Smooth muscle cell (in vitro differentiated cells): ENCODE results near the gene PTGER2. TPM values are rescaled to one million over a fixed set of nuclear protein-coding genes. Genes with fewer than 3 reads are reported as not detected.

Source experiments
- DNase-seq: peaks from one replicate; lab custom pipeline; 2025; ENCODE audit not compliant: unreplicated experiment; lab: John Stamatoyannopoulos, UW
- H2AFZ ChIP-seq: fragments of 200-600 bp; sonication (generic); 2 replicates; pipeline ENCODE4 v1.6.0; 2016; ENCODE audit warnings: antibody characterized with exemption, low read depth, mild to moderate bottlenecking
- H3F3A ChIP-seq: fragments of 200-600 bp; sonication (generic); 2 replicates; pipeline ENCODE4 v1.6.0; 2017; ENCODE audit warnings: antibody characterized with exemption, low read depth
- H3K27ac ChIP-seq: fragments of 200-600 bp; sonication (generic); 2 replicates; pipeline ENCODE4 v1.5.1; 2016; ENCODE audit warnings: low read depth, mild to moderate bottlenecking
- H3K27me3 ChIP-seq: fragments of 200-600 bp; sonication (generic); 2 replicates; pipeline ENCODE4 v1.6.1; 2016; ENCODE audit warnings: low read depth, mild to moderate bottlenecking
- H3K36me3 ChIP-seq: fragments of 200-600 bp; sonication (generic); 2 replicates; pipeline ENCODE4 v1.5.1; 2016; ENCODE audit warnings: low read depth
- H3K4me1 ChIP-seq: fragments of 200-600 bp; sonication (generic); 2 replicates; pipeline ENCODE4 v1.5.1; 2016; ENCODE audit warnings: low read depth
- H3K4me2 ChIP-seq: fragments of 200-600 bp; sonication (generic); 2 replicates; pipeline ENCODE4 v1.6.0; 2016; ENCODE audit warnings: mild to moderate bottlenecking
- H3K4me3 ChIP-seq: fragments of 200-600 bp; sonication (generic); 2 replicates; pipeline ENCODE4 v1.5.1; 2016; ENCODE audit warnings: mild to moderate bottlenecking
- H3K79me2 ChIP-seq: fragments of 200-600 bp; sonication (generic); 2 replicates; pipeline ENCODE4 v1.6.0; 2016; ENCODE audit warnings: low read depth, mild to moderate bottlenecking
- H3K9ac ChIP-seq: fragments of 200-600 bp; sonication (generic); 2 replicates; pipeline ENCODE4 v1.6.0; 2016; ENCODE audit warnings: low read depth
- H3K9me3 ChIP-seq: fragments of 200-600 bp; sonication (generic); replicated peaks from 2 replicates; pipeline ENCODE4 v1.5.1; 2016; ENCODE audit warnings: low read depth
- H4K20me1 ChIP-seq: fragments of 200-600 bp; sonication (generic); 2 replicates; pipeline ENCODE4 v1.6.0; 2016; ENCODE audit warnings: low read depth
- CTCF ChIP-seq: fragments of 200-600 bp; sonication (generic); IDR thresholded peaks from 2 replicates; pipeline ENCODE4 v1.5.1; 2017; ENCODE audit warnings: borderline replicate concordance, mild to moderate bottlenecking, antibody characterized with exemption; ENCODE audit not compliant: insufficient read depth, poor library complexity, severe bottlenecking
- WGBS: methylation state at CpG from one replicate; pipeline ENCODE4 v1.1.7; 2016; ENCODE audit warnings: low lambda C conversion rate; 5-methylcytosine and 5-hydroxymethylcytosine counted together
- polyA plus RNA-seq: library from polyadenylated mRNA; unstranded; fragments of >200 nt; fragmentation: Nextera tagmentation; extraction: Ambion mirVana; gene quantifications from 2 replicates; pipeline ENCODE4 v1.2.1, GENCODE V29; 2016
- total RNA-seq: library from RNA; depleted of rRNA; stranded (reverse); fragments of >200 nt; gene quantifications from 2 replicates; pipeline ENCODE4 v1.2.3, GENCODE V29; 2014

PTGER2 gene
- total RNA-seq (17.7 and 36.4 TPM in 2 replicates), polyA plus RNA-seq (23.2 and 24.6 TPM in 2 replicates)

GRCh38 chr14:52313903-52314594 is at the start of gene PTGER2:
PTGER2 (plus strand) TSS chr14:52314312; CDS start chr14:52314549, 237 bp downstream.
- Histone ChIP-seq H3K27me3 (peaks cover 30% of the 10 kb centered on the region), H4K20me1 (peaks cover 14% of the 10 kb centered on the region), H3F3A (peaks cover 7% of the 10 kb centered on the region), H2AFZ (peak within 1 kb of the TSS; percentile 75), H3K4me2 (peak within 1 kb of the TSS; percentile 98), H3K9me3 (no peaks in the 10 kb centered on the region), H3K27ac (peak within 1 kb of the TSS; percentile 26), H3K79me2 (no peaks in the 10 kb centered on the region), H3K4me3 (peak within 1 kb of the TSS; percentile 70), H3K9ac (peak within 1 kb of the TSS; percentile 51), H3K36me3 (no peaks in the 10 kb centered on the region), H3K4me1 (no peaks in the 10 kb centered on the region)
- peak; percentile 66 for DNase-seq
- WGBS: under 1% methylated on average over 56 of the region's 73 CpGs
- no peak for TF ChIP-seq CTCF

GRCh38 chr14:52265253-52265652 is 48.9 kb upstream of the PTGER2 start:
- no peak overlapping the region for H2AFZ ChIP-seq
- no peaks in the 10 kb centered on the region for H3K4me1 ChIP-seq
- H3K9me3 ChIP-seq: no peaks in the 10 kb centered on the region
- H3K4me3 ChIP-seq: no peak overlapping the region
- no peak overlapping the region for H3K9ac ChIP-seq
- no peaks in the 10 kb centered on the region for H4K20me1 ChIP-seq
- no peak overlapping the region for H3K27ac ChIP-seq
- H3K36me3 ChIP-seq: no peaks in the 10 kb centered on the region
- no peaks in the 10 kb centered on the region for H3K79me2 ChIP-seq
- peaks cover 62% of the 10 kb centered on the region for H3K27me3 ChIP-seq
- no peak overlapping the region for H3K4me2 ChIP-seq
- TF ChIP-seq CTCF: no peak
- WGBS: 80% methylated on average over 5 of the region's 5 CpGs
- DNase-seq: no peak
- H3F3A ChIP-seq: no peaks in the 10 kb centered on the region

- Histone ChIP-seq H3K4me2 (no peak overlapping the region), H3K27ac (no peak overlapping the region), H2AFZ (no peak overlapping the region), H3K27me3 (peaks cover 71% of the 10 kb centered on the region), H3F3A (no peaks in the 10 kb centered on the region), H4K20me1 (no peaks in the 10 kb centered on the region), H3K4me3 (no peak overlapping the region), H3K36me3 (no peaks in the 10 kb centered on the region), H3K4me1 (no peaks in the 10 kb centered on the region), H3K9me3 (no peaks in the 10 kb centered on the region), H3K9ac (no peak overlapping the region), H3K79me2 (no peaks in the 10 kb centered on the region)
- no peak for TF ChIP-seq CTCF
- 69% methylated on average over 3 of the region's 3 CpGs for WGBS
- no peak for DNase-seq
Measured at GRCh38 chr14:52266179-52266578, 47.9 kb upstream of the PTGER2 start.

- Histone ChIP-seq H3K27ac (no peak overlapping the region), H3K79me2 (no peaks in the 10 kb centered on the region), H3K9me3 (no peaks in the 10 kb centered on the region), H3K9ac (no peak overlapping the region), H3K4me3 (no peak overlapping the region), H2AFZ (no peak overlapping the region), H3K4me2 (no peak overlapping the region), H3F3A (no peaks in the 10 kb centered on the region), H3K4me1 (no peaks in the 10 kb centered on the region), H4K20me1 (no peaks in the 10 kb centered on the region), H3K36me3 (no peaks in the 10 kb centered on the region), H3K27me3 (peaks cover 74% of the 10 kb centered on the region)
- WGBS: 85% methylated on average over 5 of the region's 5 CpGs
- TF ChIP-seq CTCF: no peak
- DNase-seq: no peak
Measured at GRCh38 chr14:52266782-52267181, 47.3 kb upstream of the PTGER2 start.
